Ramos (cell line): ENCODE results near the gene VPS41.

Experiments used
- in situ Hi-C: fragments of 300-500 bp; cut with MboI; formaldehyde crosslinking; loops from one replicate; pipeline ENCODE4 v1.14.3; 2022; ENCODE audit warnings: low sequenced_read_pairs; ENCODE audit not compliant: unreplicated experiment

VPS41 gene

DNA sequence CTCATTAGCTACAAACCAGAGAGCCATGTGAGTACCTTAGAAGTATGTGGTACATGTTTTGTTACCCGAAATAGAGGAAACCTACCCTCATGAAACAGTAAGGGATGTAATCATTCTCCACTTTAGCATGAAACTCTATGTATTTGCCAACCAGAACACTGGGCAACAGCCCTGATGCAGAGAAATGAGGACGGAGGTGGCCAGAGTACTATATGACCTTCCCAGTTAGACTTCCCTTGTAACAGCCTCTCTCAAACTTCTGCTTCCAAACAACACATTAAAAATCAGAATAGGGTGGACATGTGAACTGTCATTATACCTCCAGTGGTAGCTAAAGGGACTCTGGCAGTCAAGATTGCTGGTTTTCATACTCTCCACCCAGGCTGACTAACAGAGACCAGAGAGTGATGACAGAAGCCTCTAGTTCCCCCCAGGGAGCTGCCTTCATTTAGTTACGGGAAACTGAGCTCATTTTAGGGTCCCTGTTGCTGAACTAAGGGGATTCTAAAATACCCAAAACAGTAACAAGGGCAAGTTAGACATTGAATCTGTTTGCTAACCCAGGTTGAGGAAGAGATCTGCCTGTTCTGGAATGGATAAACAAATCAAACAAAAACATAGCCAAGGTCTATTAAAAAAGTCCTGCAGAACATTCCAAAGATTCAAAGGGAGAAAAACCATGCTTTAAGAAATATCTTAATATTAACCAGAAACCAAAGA is 83.1 kb downstream of the VPS41 start:
- in situ Hi-C loops, result no loop called here

DNA sequence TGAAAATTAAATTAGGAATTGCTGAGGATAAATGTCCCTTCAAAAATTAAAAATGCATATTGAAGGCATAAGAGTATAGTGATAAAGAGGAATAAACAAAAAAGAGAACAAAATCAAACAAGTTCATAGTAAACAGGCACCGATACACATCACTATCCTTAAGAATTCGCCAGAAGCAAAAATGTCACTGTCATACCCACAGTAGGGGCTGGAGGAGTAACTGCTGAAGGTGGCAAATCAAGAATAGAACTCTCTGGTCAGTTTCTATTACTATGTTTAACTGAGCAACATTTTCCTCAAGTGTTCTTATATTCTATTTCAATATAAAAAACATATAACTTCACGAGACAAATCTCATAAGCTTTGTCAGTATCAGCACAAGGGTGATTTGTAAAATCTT is 84.0 kb downstream of the VPS41 start:
- in situ Hi-C loops, result no loop called here

DNA sequence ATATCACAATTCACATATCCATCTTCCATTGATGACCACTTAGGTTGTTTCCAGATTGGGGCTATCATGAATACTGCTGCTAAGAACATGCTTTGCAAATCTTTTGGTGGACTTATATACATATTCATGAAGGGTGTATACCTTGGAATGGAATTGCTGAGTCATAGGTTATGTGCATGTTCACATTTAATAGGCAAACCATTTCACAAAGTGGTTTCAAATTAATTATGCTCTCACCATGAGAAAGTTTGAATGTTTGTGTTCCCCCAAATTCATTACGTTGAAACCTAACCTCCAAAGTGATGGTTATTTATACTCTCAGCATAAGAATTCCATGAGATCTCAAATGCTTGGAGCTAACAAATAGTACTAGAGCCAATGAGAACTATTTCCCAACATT is 86.4 kb downstream of the VPS41 start:
- in situ Hi-C loops, result no loop called here

DNA sequence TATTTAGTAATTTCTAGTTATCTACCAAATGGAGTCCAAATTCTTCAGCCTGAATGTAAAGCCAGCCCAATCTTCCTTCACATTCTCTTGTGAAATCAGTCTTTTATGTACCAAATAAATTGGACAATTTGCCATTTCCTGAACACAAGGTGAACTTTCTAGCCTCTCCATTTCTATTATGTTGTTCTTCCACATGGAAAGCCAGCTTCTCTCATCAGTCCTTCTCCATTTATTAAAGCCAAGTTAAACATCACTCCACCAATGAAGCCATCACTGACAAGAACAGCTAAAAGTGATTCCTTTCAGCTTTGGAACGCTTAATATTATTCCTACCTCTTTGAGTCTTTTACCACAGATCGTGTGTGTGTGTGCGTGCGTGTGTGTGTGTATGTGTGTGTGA is 88.4 kb downstream of the VPS41 start:
- in situ Hi-C loops, result no loop called here

DNA sequence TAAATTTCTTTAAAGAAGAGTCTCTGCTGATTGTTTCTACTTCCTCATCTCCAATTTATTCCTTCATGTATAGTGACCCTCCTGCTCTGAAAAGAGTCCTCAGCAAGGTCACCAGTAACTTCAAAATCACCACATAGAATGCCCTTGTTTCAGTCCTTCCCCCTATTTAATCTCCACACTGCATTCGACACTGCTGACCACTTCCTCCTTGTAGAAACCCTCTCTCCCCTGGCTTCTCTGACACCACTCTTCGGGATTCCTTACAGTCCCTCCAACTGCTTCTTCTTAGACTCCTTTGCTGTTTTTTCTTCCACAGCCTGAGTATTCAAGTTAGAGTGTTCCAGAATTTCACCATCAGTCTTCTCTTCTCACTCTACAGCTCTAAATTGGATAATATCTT is 89.5 kb downstream of the VPS41 start:
- in situ Hi-C loops, result no loop called here

DNA sequence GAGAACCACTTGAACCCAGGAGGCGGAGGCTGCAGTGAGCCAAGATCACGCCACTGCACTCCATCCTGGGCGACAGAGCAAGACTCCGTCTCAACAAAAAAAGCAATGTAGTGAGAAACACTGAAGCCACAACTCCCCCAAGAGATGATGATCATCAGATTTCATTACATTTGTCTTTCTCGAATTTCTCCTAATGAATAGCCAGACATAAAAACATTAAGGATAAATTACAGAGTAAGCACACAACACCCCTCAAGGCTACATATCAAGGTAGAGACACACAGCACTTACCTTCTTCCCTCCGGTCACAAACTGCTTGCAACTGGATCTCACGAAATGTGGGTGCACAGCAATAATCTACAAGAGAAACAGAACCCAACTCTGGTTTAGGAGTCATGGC is 91.5 kb downstream of the VPS41 start:
- in situ Hi-C loops, result no loop called here

DNA sequence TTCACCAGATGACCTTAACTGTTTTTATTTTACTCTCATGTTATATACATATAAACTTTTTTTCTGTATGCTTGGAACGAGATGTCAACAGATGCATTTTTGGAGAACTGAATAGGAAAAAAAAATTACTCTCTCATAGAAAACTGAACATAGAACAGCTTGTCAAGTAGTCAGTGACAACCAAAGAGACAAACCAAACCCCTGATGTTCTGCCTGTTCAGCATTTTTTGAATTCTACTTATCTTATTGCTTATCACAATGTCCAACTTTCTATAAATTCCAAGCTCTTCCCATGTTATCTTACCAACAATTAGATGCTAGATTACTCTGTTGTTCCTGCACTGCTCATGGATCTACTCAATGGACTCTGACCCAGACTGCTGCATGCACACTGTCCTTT is 95.2 kb downstream of the VPS41 start:
- in situ Hi-C loops, result no loop called here

DNA sequence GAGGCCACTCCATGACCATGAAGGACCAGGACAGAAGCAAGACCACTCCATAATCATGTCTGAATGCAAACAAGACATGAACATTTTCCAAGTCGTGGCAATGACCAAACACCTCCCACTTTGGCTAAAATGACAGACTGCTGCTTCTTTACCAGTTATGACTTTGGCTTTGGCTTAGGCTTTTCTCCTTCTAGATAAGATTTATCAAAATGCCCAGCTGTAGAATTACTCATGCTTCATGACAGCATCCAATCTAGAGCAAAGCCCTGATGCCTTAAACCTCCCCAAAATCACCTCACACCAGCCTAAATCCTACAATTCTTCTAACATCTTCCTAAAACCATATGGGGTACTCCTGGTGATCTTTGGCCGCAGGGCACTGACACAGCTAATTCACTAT is 102.1 kb downstream of the VPS41 start:
- in situ Hi-C loops, result no loop called here

DNA sequence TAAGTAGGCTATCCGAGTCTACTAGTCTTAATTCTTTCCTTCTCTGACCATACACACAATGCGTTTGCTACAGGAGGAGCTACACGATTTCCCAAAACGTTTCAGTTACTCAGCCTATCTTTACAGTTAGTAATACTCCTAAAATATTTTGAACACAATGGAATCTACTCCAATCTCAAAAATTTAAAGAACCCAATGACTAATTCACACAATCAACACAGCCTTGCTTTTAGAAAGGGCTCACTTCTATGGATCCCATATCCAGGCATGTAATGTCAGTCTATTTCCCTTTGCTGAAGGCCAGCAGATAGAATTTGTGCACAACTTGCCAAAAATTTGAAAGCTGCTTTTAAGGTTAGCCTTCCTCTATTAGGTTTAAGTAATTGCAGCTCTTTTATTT is 107.2 kb downstream of the VPS41 start:
- in situ Hi-C loops, result no loop called here

DNA sequence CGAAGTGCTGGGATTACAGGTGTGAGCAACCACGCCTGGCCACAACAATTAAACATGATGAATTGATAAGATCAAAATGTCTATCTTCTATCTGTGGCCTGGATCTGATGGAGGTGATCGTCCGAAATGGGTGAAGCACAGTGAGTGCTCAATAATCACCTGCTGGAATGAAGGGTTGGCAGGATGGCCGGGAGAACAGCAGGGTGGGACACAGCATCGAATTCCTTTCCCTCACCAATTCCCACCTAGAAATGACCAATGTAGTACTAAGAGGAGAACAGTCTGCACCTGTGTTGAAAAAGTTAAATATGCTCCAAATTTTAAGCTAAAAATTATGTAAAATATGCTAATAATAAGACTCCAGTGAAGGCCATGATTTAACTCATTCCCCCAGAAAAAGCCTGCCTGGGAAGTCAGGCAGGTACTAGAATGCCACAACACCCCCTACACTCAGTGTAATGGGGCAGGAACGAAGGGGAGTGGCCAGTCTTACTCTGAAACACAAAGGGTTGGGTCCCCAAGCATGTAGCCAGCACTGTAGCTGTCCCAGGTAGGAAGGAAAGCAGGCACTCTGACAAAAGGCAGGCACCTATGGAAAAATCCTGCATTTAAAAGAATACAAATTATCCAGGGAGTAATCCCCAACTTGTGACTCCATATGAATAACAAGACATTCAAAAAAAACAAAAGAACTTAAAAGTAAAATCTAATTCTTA is 110.3 kb downstream of the VPS41 start:
- in situ Hi-C loops, result no loop called here

DNA sequence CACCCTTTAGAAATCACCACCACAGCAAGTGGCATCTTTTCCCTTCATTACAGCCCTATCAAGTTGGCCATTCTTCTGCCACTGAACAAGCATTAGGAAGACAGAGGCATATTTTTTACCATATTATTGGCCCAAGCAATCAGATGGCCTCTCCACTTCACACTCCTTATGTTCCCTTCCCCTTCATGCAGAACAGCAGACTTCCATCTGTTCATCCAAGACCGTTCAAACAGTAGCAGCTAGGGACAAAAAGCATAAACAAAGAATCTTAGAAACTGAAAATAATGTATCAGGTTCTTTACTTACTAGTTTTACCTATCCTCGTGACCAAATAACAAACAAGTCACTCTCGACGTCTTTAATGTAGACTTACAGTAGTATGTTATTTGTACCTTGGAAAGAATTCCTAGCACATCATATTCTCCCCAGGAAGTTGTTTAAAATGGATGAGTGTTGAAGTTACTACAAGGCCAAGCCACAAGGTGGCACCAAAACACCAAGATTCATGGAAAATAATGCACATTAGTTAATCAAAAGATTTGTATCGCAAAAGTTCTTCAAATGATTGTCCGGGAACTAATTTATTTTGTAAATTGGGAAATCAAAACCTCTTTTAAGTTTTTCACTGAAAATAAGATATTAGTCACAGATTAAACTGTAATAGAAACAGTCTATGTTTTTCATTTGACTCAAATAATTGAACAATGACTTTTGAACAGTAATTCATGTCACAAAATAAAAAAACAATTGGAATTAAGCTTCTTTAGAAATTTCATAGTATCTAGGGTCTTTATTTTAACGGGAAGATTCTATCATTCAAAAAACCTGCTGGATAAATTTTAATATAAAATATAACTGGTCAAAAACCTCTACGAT is 112.1 kb downstream of the VPS41 start:
- in situ Hi-C loops, result no loop called here

DNA sequence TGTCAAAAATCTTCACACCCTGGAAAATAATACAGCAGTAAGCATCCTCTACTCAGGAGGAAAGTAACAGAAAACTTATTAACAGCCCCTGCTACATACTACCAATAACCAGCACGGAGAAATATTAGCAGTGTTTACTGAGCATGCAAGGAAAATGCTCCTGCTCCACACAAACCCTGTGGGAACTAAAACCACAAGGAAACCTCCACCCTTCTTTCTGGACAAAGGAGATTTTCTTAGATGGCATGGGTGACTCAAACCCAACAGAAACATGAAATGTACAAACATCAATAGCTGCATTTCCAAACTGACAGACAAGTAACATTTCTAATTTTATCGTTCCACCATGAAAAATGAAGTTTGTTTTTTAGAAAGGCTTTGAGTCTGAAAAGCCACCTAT is 113.4 kb downstream of the VPS41 start:
- in situ Hi-C loops, result no loop called here

DNA sequence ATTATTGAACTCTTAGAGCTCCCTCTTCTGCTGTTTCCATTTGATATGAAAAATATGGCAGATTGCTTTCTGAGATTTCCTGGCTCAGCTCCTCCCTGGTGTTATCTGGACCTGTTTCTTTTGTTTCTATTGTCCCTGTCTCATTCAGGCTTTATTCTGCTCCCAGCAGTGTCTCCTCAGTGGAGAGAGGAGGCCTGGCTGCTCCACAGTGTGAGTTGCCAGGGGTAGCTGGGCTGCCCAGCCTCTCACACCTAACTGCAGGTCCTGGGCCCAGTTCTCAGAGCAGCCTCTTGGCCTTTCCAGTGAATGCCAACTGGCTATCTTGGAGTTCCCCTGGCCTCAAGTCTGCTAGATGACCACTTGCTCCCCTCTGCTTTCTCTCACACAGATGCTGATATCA is 127.0 kb downstream of the VPS41 start:
- in situ Hi-C loops, result loop anchor here (10.0 kb wide), 1 partner anchor 733 kb away; no protein-coding TSS in a partner anchor

DNA sequence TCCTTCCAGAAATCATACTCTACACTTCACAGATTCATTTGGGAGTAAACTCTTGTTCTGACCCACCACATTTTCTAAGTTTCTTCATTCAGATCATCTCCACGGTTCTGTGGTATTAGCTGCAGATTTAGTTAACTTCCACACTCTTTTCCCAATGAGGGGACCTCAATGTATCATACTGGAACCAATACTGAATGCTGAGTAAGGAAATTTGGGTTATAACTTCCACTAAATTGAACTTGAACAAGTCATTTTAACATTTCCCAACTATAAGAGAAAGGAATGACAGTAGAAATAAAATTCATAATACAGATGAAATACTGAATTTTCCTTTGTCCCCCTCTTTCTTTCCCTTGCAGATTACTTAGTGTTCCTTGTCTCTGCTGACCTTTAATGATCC is 131.4 kb downstream of the VPS41 start:
- in situ Hi-C loops, result no loop called here

DNA sequence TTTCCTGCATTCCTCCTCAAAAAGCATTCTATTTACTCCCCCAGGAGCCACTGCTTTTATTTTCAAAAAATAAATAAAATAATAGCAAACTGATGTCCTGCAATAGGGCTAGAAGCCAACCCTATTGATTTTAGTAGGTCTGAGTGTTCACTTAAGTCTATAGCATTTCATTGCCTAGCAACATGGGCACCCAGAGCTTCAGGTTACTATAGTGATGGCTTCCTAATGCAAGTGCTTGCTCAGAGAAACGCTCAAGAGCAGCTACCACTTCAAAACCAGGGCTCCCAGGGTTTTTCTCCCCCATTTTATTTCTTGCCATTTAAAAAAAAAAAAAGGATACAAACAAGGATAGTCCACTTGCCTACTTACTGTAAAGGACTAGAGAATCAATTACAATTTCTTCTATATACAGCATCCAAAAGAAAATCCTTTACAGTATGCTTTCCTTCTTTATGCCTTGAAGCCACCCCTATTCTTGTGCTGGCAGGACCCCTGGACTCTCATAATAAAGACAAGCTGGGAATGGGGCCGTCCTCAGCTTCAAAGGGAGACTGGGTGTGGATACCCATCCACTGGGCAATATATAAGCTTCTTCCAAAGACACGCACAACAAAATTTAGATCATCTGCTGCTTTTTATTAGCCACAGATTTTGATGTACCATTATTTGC is 133.3 kb downstream of the VPS41 start:
- in situ Hi-C loops, result no loop called here

DNA sequence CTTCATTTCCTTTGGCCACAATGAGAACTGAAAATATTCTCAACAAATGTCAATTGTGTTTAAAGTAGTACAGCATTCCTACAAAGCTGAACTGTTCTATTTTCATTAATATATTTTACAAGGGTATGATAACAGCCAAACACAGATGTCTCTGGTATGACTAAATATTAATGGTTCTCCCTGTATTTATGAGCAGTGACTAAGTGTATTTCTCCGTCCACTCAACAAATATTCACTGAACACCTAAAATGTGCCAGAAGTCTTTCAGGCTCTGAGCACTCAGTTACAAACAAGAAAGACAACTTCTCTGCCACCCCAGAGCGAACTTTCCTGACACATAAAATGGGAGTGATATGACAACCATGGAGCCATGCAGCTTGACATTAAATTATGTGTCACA is 135.6 kb downstream of the VPS41 start:
- in situ Hi-C loops, result no loop called here

DNA sequence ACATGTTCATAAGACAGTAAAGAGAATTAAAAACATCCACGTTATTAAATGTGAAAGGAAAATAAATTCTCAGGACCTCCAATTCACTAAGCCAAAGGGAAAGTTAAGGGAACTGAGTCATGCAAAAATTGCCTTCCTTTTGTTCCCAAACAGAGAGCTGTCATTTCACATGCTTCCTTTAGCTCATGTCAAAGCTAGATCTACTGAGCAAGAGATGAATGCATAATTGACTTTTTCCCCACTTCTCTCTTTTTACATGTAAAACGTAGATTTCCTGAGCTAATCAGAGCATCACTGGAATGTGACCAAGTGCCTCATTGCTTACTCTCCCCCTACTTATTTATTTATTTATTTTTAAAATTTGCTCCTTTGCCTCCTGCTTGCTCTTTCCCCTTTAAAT is 148.8 kb downstream of the VPS41 start:
- in situ Hi-C loops, result no loop called here

DNA sequence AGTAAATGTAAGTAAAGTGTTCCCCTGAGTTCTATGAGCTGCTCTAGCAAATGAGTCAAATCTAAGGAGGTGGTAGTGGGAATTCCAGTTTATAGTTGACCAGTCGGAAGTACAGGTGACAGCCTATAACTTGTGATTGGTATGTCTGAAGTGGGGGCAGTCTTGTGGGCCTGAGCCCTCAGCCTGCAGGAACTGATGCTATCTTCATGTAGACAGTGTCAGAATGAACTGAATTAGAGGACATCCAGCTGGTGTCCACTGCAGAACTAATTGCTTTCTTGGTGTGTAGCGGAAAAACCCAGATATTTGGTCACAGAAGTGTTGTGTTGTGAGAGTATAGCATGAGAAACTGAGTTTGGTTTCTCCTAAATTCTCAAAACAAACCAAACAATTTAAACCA is 150.0 kb downstream of the VPS41 start:
- in situ Hi-C loops, result no loop called here

DNA sequence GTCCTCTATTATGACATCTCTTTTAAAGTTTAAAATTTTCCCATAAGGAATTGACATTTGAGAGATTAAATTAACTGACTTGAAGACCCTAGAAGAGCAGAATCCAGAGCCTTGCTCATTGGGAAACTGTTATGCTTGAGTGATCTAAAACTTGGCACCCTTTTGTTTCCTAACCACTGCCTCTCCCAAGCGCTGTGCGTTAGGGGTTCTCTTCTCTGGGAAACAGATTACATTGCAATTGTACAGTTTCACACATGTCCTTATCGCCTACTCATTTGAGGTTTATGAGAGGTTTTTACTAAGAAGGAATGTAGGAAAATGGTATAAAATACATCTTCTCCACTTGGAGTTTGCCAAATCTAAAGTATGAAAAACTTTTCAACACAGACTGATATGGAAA is 151.1 kb downstream of the VPS41 start:
- in situ Hi-C loops, result no loop called here

DNA sequence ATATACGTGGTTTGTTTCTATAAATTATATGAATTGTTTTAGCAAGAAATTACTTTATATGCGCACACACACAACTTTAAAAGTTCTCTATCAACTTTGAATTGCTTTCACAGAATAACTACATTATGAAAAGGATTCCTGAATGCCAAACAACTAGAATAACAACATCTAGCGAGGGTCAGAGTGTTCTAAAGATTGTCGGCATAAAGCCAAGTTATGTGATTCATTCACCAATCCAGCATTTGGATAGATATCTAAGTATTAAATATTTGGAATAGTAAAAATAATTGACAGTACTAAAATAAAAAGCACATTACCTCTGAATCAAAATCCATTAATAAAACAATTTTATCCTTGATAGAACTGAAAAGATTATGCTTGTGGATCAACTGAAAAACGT is 152.5 kb downstream of the VPS41 start:
- in situ Hi-C loops, result no loop called here

DNA sequence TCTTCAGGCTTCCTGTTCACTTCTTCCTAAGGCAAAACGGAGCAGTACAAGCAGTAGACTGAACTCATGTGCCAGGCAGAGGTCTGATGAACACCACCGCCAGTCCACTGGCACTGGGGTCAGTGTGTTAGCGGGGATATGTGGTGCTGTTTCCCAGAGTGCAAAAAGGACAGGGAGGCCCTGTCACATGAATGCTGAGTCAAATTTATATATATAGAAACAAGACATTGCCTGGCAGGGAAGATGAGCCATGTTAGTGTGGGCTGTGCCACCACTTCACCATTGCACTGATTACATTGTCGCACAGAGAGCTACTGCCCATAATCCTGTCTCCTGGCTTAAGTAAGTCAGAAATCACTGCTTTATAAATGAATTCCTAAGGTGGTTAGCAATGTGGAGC is 155.6 kb downstream of the VPS41 start:
- in situ Hi-C loops, result no loop called here
